Stomach (tissue), 4 donors: ENCODE data around the gene NTM.

Source experiments
- CTCF ChIP-seq, 7 experiments: fragments of 450-650 bp in 4 of 7; fragments of 200-600 bp in 3 of 7; sonication (generic) in 3 of 7; IDR thresholded peaks; one replicate each; pipeline ENCODE4 v1.5.1; 2016 to 2019; ENCODE audit warnings: antibody characterized with exemption in 7 of 7, control low read depth in 2 of 7, mild to moderate bottlenecking in 1 of 7
- EP300 ChIP-seq: sonication (generic); formaldehyde crosslinking; IDR thresholded peaks from one replicate; pipeline ENCODE4 v1.6.1; 2017; ENCODE audit warnings: antibody characterized with exemption
- POLR2A ChIP-seq, 4 donors: fragments of 450-650 bp; IDR thresholded peaks; one replicate each; pipeline ENCODE4 v1.6.1; 2016; ENCODE audit warnings: antibody characterized with exemption in 4 of 4, control low read depth in 2 of 4, mild to moderate bottlenecking in 1 of 4, moderate library complexity in 1 of 4
- POLR2AphosphoS5 ChIP-seq, 3 donors: sonication (generic); formaldehyde crosslinking; IDR thresholded peaks; one replicate each; pipeline ENCODE4 v1.6.1; 2016; ENCODE audit warnings: antibody characterized with exemption in 3 of 3

- TF ChIP-seq POLR2A (IDR thresholded peaks at IDR 0.05) (no peak), EP300 (no peak), CTCF (IDR thresholded peaks at IDR 0.05) (no peak), POLR2AphosphoS5 (IDR thresholded peaks at IDR 0.05) (no peak)
Measured at GRCh38 chr11:132037956-132038355, 667.5 kb downstream of the NTM start.
